ENCODE data around the gene RCN2. TPM values are rescaled to one million over a fixed set of nuclear protein-coding genes. Genes with fewer than 3 reads are reported as not detected.
"Not testable (repeated sequence)": the region's sequence is repeated elsewhere in the genome, so short reads cannot be mapped to it uniquely, and the experiment has no call there.

The RCN2 gene
- polyA plus RNA-seq (2013) = 55.5 TPM

DNA sequence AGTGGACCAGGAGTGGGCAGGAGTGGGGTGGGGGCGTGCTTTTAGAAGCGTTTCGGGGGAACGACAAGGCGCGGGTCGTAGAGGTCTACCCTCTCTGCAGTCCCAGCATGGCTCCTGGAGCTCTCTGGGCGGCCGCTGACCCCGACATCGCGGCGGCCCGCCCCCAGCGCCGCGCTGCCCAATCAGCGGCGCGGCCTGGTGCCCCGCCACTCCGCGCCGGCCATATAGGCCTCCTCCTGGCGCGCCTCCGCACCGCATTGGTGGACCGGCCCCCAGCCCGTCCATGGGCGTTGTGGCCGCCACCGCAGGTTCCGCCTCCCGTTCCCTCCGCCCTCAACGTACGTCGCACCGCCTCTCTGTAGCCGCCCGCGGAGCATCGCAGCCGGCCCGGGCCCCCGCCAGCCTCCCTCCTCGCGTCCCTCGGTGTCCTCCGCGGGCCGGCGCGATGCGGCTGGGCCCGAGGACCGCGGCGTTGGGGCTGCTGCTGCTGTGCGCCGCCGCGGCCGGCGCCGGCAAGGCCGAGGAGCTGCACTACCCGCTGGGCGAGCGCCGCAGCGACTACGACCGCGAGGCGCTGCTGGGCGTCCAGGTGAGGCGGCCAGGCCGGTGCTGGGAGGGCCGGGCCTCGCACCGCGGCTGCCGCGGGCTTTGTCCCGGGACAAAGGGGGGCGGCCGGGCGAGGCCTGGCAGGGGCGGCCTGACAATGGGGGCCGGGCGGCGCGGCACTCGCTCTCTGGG lies at the start of gene RCN2:
TSS of gene RCN2 (plus strand) at position 353 of the 738 bp plus-strand sequence. CDS start at position 446, 93 bp downstream.
- H3K27ac ChIP-seq (ENCODE audit: insufficient read depth in 1 of 2, low read depth in 1 of 2, low read length in 2 of 2, poor library complexity in 1 of 2, severe bottlenecking in 2 of 2) = peak within 1 kb of the TSS; percentile 65 to 86
- H3K9me3 ChIP-seq (ENCODE audit: control extremely low read depth in 1 of 5, control insufficient read depth in 4 of 5, insufficient read depth in 2 of 5, low read depth in 1 of 5, low read length in 4 of 5) = no peaks in the 10 kb centered on the region
- POLR2A ChIA-PET = interaction anchor here (0.6 to 0.7 kb wide), 2 partner anchors 10 to 19 kb away, joined by 3 to 5 read pairs; no protein-coding TSS in a partner anchor
- CTCF ChIA-PET = interaction anchor here (0.6 to 1.3 kb wide), 2 partner anchors 10 to 1551 kb away, joined by 3 to 4 read pairs; no protein-coding TSS in a partner anchor
- H3K36me3 ChIP-seq (ENCODE audit: control insufficient read depth in 4 of 4, insufficient read depth in 4 of 4, low read length in 3 of 4) = peaks cover 6 to 25% (median 16%) of the 10 kb centered on the region in 4 experiments
- H3K27me3 ChIP-seq (replicated peaks in 2 of 5; ENCODE audit: control insufficient read depth in 4 of 5, insufficient read depth in 5 of 5, low read length in 4 of 5) = no peaks in the 10 kb centered on the region
- peak; percentile 93 to 96 (median 96) for DNase-seq
- peaks cover 3 to 17% (median 10%) of the 10 kb centered on the region in 4 experiments for H3K4me1 ChIP-seq (ENCODE audit: control extremely low read depth in 1 of 4, control insufficient read depth in 4 of 4, insufficient read depth in 4 of 4, low read length in 3 of 4)
- H3K4me3 ChIP-seq (ENCODE audit: control insufficient read depth in 1 of 7, extremely low read depth in 1 of 7, insufficient read depth in 4 of 7, low read depth in 2 of 7, low read length in 6 of 7) = peak within 1 kb of the TSS; percentile 77 to 90 (median 83)
- WGBS (ENCODE audit: insufficient coverage) = under 1% methylated on average over 86 of the region's 96 CpGs

DNA sequence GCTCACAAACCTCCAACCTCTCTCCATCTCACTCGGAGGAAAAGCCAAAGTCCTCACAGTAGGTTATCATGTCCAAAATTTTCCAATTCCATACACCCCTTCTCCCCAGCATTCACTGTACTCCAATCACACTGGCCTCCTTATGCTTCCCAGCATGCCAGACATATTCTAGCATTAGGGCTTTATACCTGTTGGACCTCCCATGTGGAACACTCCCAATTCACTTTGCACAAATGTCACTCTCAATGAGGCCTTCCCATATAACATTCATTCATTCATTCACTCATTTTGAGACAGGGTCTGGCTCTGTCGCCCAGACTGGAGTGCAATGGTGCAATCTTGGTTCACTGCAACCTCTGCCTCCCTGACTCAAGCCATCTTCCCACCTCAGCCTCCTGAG lies 46.3 kb upstream of the RCN2 start:
- Histone ChIP-seq H3K9me3 (ENCODE audit: control extremely low read depth in 1 of 5, control insufficient read depth in 4 of 5, insufficient read depth in 2 of 5, low read depth in 1 of 5, low read length in 4 of 5) (peaks cover 0 to 10% (median 0%) of the 10 kb centered on the region in 5 experiments), H3K4me1 (ENCODE audit: control extremely low read depth in 1 of 4, control insufficient read depth in 4 of 4, insufficient read depth in 4 of 4, low read length in 3 of 4) (no peaks in the 10 kb centered on the region), H3K27ac (ENCODE audit: insufficient read depth in 1 of 2, low read depth in 1 of 2, low read length in 2 of 2, poor library complexity in 1 of 2, severe bottlenecking in 2 of 2) (no peak overlapping the region), H3K4me3 (ENCODE audit: control insufficient read depth in 1 of 7, extremely low read depth in 1 of 7, insufficient read depth in 4 of 7, low read depth in 2 of 7, low read length in 6 of 7) (no peak overlapping the region), H3K27me3 (replicated peaks in 2 of 5; ENCODE audit: control insufficient read depth in 4 of 5, insufficient read depth in 5 of 5, low read length in 4 of 5) (no peaks in the 10 kb centered on the region), H3K36me3 (ENCODE audit: control insufficient read depth in 4 of 4, insufficient read depth in 4 of 4, low read length in 3 of 4) (peaks cover 3 to 17% (median 5%) of the 10 kb centered on the region in 4 experiments)
- 100% methylated on average over 1 of the region's 2 CpGs for WGBS (ENCODE audit: insufficient coverage)
- DNase-seq = no peak
- POLR2A ChIA-PET = no interaction called here
- CTCF ChIA-PET = no interaction called here

GRCh38 chr15:76887280-76888141 lies 44.0 kb upstream of the RCN2 start:
- WGBS (ENCODE audit: insufficient coverage) = 98% methylated on average over 11 of the region's 14 CpGs
- DNase-seq; CTCF ChIA-PET; H3K27me3 ChIP-seq (replicated peaks in 2 of 5; ENCODE audit: control insufficient read depth in 4 of 5, insufficient read depth in 5 of 5, low read length in 4 of 5); H3K36me3 ChIP-seq (ENCODE audit: control insufficient read depth in 4 of 4, insufficient read depth in 4 of 4, low read length in 3 of 4); H3K27ac ChIP-seq (ENCODE audit: insufficient read depth in 1 of 2, low read depth in 1 of 2, low read length in 2 of 2, poor library complexity in 1 of 2, severe bottlenecking in 2 of 2); H3K4me1 ChIP-seq (ENCODE audit: control extremely low read depth in 1 of 4, control insufficient read depth in 4 of 4, insufficient read depth in 4 of 4, low read length in 3 of 4); POLR2A ChIA-PET; H3K4me3 ChIP-seq (ENCODE audit: control insufficient read depth in 1 of 7, extremely low read depth in 1 of 7, insufficient read depth in 4 of 7, low read depth in 2 of 7, low read length in 6 of 7): not testable (repeated sequence)
- peaks cover 0 to 12% (median 0%) of the 10 kb centered on the region in 5 experiments for H3K9me3 ChIP-seq (ENCODE audit: control extremely low read depth in 1 of 5, control insufficient read depth in 4 of 5, insufficient read depth in 2 of 5, low read depth in 1 of 5, low read length in 4 of 5)

- DNase-seq; H3K4me1 ChIP-seq (ENCODE audit: control extremely low read depth in 1 of 4, control insufficient read depth in 4 of 4, insufficient read depth in 4 of 4, low read length in 3 of 4); H3K36me3 ChIP-seq (ENCODE audit: control insufficient read depth in 4 of 4, insufficient read depth in 4 of 4, low read length in 3 of 4); POLR2A ChIA-PET; H3K4me3 ChIP-seq (ENCODE audit: control insufficient read depth in 1 of 7, extremely low read depth in 1 of 7, insufficient read depth in 4 of 7, low read depth in 2 of 7, low read length in 6 of 7); H3K27ac ChIP-seq (ENCODE audit: insufficient read depth in 1 of 2, low read depth in 1 of 2, low read length in 2 of 2, poor library complexity in 1 of 2, severe bottlenecking in 2 of 2); CTCF ChIA-PET; H3K27me3 ChIP-seq (replicated peaks in 2 of 5; ENCODE audit: control insufficient read depth in 4 of 5, insufficient read depth in 5 of 5, low read length in 4 of 5); H3K9me3 ChIP-seq (ENCODE audit: control extremely low read depth in 1 of 5, control insufficient read depth in 4 of 5, insufficient read depth in 2 of 5, low read depth in 1 of 5, low read length in 4 of 5): not testable (repeated sequence)
- no CpG with 5 or more reads among the region's 5 CpGs for WGBS (ENCODE audit: insufficient coverage)
These were observed 38.7 kb upstream of the RCN2 start for GRCh38 chr15:76892836-76893235.

GRCh38 chr15:76894174-76894573 lies 37.4 kb upstream of the RCN2 start:
- CTCF ChIA-PET = no interaction called here
- no peak overlapping the region for H3K4me3 ChIP-seq (ENCODE audit: control insufficient read depth in 1 of 7, extremely low read depth in 1 of 7, insufficient read depth in 4 of 7, low read depth in 2 of 7, low read length in 6 of 7)
- no CpG with 5 or more reads among the region's 2 CpGs for WGBS (ENCODE audit: insufficient coverage)
- H3K4me1 ChIP-seq (ENCODE audit: control extremely low read depth in 1 of 4, control insufficient read depth in 4 of 4, insufficient read depth in 4 of 4, low read length in 3 of 4) = no peaks in the 10 kb centered on the region
- no peak overlapping the region for H3K27ac ChIP-seq (ENCODE audit: insufficient read depth in 1 of 2, low read depth in 1 of 2, low read length in 2 of 2, poor library complexity in 1 of 2, severe bottlenecking in 2 of 2)
- no peak for DNase-seq
- H3K27me3 ChIP-seq (replicated peaks in 2 of 5; ENCODE audit: control insufficient read depth in 4 of 5, insufficient read depth in 5 of 5, low read length in 4 of 5) = no peaks in the 10 kb centered on the region
- H3K9me3 ChIP-seq (ENCODE audit: control extremely low read depth in 1 of 5, control insufficient read depth in 4 of 5, insufficient read depth in 2 of 5, low read depth in 1 of 5, low read length in 4 of 5) = peaks cover 0 to 16% (median 2%) of the 10 kb centered on the region in 5 experiments
- POLR2A ChIA-PET = no interaction called here
- peaks cover 0 to 7% (median 0%) of the 10 kb centered on the region in 4 experiments for H3K36me3 ChIP-seq (ENCODE audit: control insufficient read depth in 4 of 4, insufficient read depth in 4 of 4, low read length in 3 of 4)

- Histone ChIP-seq H3K27ac (ENCODE audit: insufficient read depth in 1 of 2, low read depth in 1 of 2, low read length in 2 of 2, poor library complexity in 1 of 2, severe bottlenecking in 2 of 2) (no peak overlapping the region), H3K4me1 (ENCODE audit: control extremely low read depth in 1 of 4, control insufficient read depth in 4 of 4, insufficient read depth in 4 of 4, low read length in 3 of 4) (peaks cover 0 to 5% (median 2%) of the 10 kb centered on the region in 4 experiments), H3K4me3 (ENCODE audit: control insufficient read depth in 1 of 7, extremely low read depth in 1 of 7, insufficient read depth in 4 of 7, low read depth in 2 of 7, low read length in 6 of 7) (no peak overlapping the region), H3K36me3 (ENCODE audit: control insufficient read depth in 4 of 4, insufficient read depth in 4 of 4, low read length in 3 of 4) (peaks cover 0 to 6% (median 0%) of the 10 kb centered on the region in 4 experiments), H3K27me3 (replicated peaks in 2 of 5; ENCODE audit: control insufficient read depth in 4 of 5, insufficient read depth in 5 of 5, low read length in 4 of 5) (no peaks in the 10 kb centered on the region), H3K9me3 (ENCODE audit: control extremely low read depth in 1 of 5, control insufficient read depth in 4 of 5, insufficient read depth in 2 of 5, low read depth in 1 of 5, low read length in 4 of 5) (peaks cover 0 to 8% (median 0%) of the 10 kb centered on the region in 5 experiments)
- DNase-seq = no peak
- 93% methylated on average over 2 of the region's 4 CpGs for WGBS (ENCODE audit: insufficient coverage)
- CTCF ChIA-PET = interaction anchor here (0.7 kb wide), 1 partner anchor 1121 kb away, joined by 4 read pairs; no protein-coding TSS in a partner anchor
- POLR2A ChIA-PET = no interaction called here
These were observed 33.4 kb upstream of the RCN2 start for GRCh38 chr15:76898102-76898501.
